ENCODE data around the gene STAC2.

The STAC2 gene

GRCh38 chr17:39231591-39232551 is 6.1 kb upstream of the STAC2 start:
- peak; percentile 67 to 73 for DNase-seq

- no peak for DNase-seq
Measured at GRCh38 chr17:39231091-39231561, 5.4 kb upstream of the STAC2 start.

- DNase-seq, result no peak
Measured at GRCh38 chr17:39230361-39230760, 4.6 kb upstream of the STAC2 start.

- DNase-seq, result no peak
Measured at GRCh38 chr17:39229274-39229913, 3.6 kb upstream of the STAC2 start.

- no peak for DNase-seq
Measured at GRCh38 chr17:39227364-39227919, 1.7 kb upstream of the STAC2 start.

GRCh38 chr17:39225959-39226683 is 376 bp upstream of the STAC2 start:
- peak; percentile 60 to 67 for DNase-seq

GRCh38 chr17:39224778-39225307 is 902 bp downstream of the STAC2 start:
- DNase-seq, result no peak

- DNase-seq, result no peak
Measured at GRCh38 chr17:39223907-39224777, 1.6 kb downstream of the STAC2 start.

GRCh38 chr17:39222866-39223834 is 2.6 kb downstream of the STAC2 start:
- no peak for DNase-seq

GRCh38 chr17:39222151-39222550 is 3.6 kb downstream of the STAC2 start:
- DNase-seq, result no peak

- no peak for DNase-seq
Measured at GRCh38 chr17:39221572-39221971, 4.2 kb downstream of the STAC2 start.

GRCh38 chr17:39219647-39220154 is 6.0 kb downstream of the STAC2 start:
- DNase-seq, result no peak

GRCh38 chr17:39218906-39219305 is 6.8 kb downstream of the STAC2 start:
- DNase-seq, result no peak

- no peak for DNase-seq
Measured at GRCh38 chr17:39217734-39218369, 7.9 kb downstream of the STAC2 start.

GRCh38 chr17:39213852-39214251 is 11.9 kb downstream of the STAC2 start:
- DNase-seq, result no peak

GRCh38 chr17:39212841-39213480 is 12.8 kb downstream of the STAC2 start:
- DNase-seq, result no peak

GRCh38 chr17:39212195-39212810 is 13.4 kb downstream of the STAC2 start:
- no peak for DNase-seq

GRCh38 chr17:39210093-39210434 is 15.7 kb downstream of the STAC2 start:
- no peak for DNase-seq
